HG03159 (cell line): ENCODE measurements around the gene RAB37.

Experiments
- ATAC-seq: cut with Tn5 transposase; IDR thresholded peaks from one replicate; pipeline ENCODE4 v1.9.1; 2021; ENCODE audit warnings: mild to moderate bottlenecking, moderate library complexity; ENCODE audit not compliant: unreplicated experiment

Gene RAB37

GRCh38 chr17:74736513-74737298, at the start of gene RAB37:
TSS of gene RAB37 (plus strand) at chr17:74737256. CDS start at chr17:74737273, 17 bp downstream.
- no peak for ATAC-seq

- ATAC-seq: no peak
Measured at GRCh38 chr17:74687886-74688285, 49.2 kb upstream of the RAB37 start.

- no peak for ATAC-seq
Measured at GRCh38 chr17:74690409-74690825, 46.6 kb upstream of the RAB37 start.

- no peak for ATAC-seq
Measured at GRCh38 chr17:74691151-74691550, 45.9 kb upstream of the RAB37 start.

GRCh38 chr17:74694081-74694480, 43.0 kb upstream of the RAB37 start:
- no peak for ATAC-seq

GRCh38 chr17:74695629-74696028, 41.4 kb upstream of the RAB37 start:
- ATAC-seq: no peak

- ATAC-seq: no peak
Measured at GRCh38 chr17:74697515-74697914, 39.5 kb upstream of the RAB37 start.

- no peak for ATAC-seq
Measured at GRCh38 chr17:74698069-74698468, 39.0 kb upstream of the RAB37 start.

- no peak for ATAC-seq
Measured at GRCh38 chr17:74699236-74699635, 37.8 kb upstream of the RAB37 start.

- ATAC-seq: no peak
Measured at GRCh38 chr17:74702116-74702871, 34.8 kb upstream of the RAB37 start.

GRCh38 chr17:74703311-74703710, 33.7 kb upstream of the RAB37 start:
- ATAC-seq: no peak

- no peak for ATAC-seq
Measured at GRCh38 chr17:74704544-74704943, 32.5 kb upstream of the RAB37 start.

- ATAC-seq: no peak
Measured at GRCh38 chr17:74711058-74711824, 25.8 kb upstream of the RAB37 start.

- no peak for ATAC-seq
Measured at GRCh38 chr17:74712301-74712700, 24.8 kb upstream of the RAB37 start.

GRCh38 chr17:74712756-74713155, 24.3 kb upstream of the RAB37 start, which contains the start of gene CD300LF:
TSS of gene CD300LF (minus strand) at chr17:74712923. CDS start at chr17:74712866, 57 bp downstream.
- ATAC-seq: no peak

- no peak for ATAC-seq
Measured at GRCh38 chr17:74713171-74713755, 23.8 kb upstream of the RAB37 start.

- no peak for ATAC-seq
Measured at GRCh38 chr17:74715144-74715543, 21.9 kb upstream of the RAB37 start.

GRCh38 chr17:74720506-74720905, 16.6 kb upstream of the RAB37 start:
- ATAC-seq: no peak

GRCh38 chr17:74722782-74723181, 14.3 kb upstream of the RAB37 start:
- no peak for ATAC-seq

- no peak for ATAC-seq
Measured at GRCh38 chr17:74723891-74724290, 13.2 kb upstream of the RAB37 start.

- no peak for ATAC-seq
Measured at GRCh38 chr17:74725111-74725510, 11.9 kb upstream of the RAB37 start.
